Measurements from ENCODE around the gene KIRREL2.

DNA sequence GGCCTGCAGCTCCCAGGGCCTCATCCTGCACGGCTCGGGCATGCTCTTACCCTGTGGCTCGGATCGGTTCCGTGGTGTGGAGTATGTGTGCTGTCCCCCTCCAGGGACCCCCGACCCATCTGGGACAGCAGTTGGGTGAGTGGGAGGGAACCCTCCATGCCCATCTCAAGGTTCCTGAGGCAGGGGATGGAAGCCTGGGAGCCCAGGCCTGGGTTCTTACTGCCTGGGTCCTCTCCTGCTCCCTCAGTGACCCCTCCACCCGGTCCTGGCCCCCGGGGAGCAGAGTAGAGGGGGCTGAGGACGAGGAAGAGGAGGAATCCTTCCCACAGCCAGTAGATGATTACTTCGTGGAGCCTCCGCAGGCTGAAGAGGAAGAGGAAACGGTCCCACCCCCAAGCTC, 14.9 kb downstream of the KIRREL2 start:
- TF ChIP-seq, protein P1, sequence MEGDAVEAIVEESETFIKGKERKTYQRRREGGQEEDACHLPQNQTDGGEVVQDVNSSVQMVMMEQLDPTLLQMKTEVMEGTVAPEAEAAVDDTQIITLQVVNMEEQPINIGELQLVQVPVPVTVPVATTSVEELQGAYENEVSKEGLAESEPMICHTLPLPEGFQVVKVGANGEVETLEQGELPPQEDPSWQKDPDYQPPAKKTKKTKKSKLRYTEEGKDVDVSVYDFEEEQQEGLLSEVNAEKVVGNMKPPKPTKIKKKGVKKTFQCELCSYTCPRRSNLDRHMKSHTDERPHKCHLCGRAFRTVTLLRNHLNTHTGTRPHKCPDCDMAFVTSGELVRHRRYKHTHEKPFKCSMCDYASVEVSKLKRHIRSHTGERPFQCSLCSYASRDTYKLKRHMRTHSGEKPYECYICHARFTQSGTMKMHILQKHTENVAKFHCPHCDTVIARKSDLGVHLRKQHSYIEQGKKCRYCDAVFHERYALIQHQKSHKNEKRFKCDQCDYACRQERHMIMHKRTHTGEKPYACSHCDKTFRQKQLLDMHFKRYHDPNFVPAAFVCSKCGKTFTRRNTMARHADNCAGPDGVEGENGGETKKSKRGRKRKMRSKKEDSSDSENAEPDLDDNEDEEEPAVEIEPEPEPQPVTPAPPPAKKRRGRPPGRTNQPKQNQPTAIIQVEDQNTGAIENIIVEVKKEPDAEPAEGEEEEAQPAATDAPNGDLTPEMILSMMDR (IDR thresholded peaks at IDR 0.05), result no peak
- no peak for TF ChIP-seq EZH2 (IDR thresholded peaks at IDR 0.05; ENCODE audit: borderline replicate concordance, insufficient read depth, low read depth, low read length, poor library complexity, severe bottlenecking)

Data from B cell (primary cell).